HG02763 (cell line): ENCODE data around the gene SWT1.
"Not testable (repeated sequence)": the region's sequence is repeated elsewhere in the genome, so short reads cannot be mapped to it uniquely, and the experiment has no call there.

Source experiments
- ATAC-seq: cut with Tn5 transposase; IDR thresholded peaks from one replicate; pipeline ENCODE4 v1.9.1; 2021; ENCODE audit warnings: mild to moderate bottlenecking, moderate library complexity; ENCODE audit not compliant: unreplicated experiment

SWT1 gene

GRCh38 chr1:185170291-185170848 lies 13.4 kb downstream of the SWT1 start:
- peak; percentile 86 for ATAC-seq

- no peak for ATAC-seq
Observed at GRCh38 chr1:185193756-185194155, 36.8 kb downstream of the SWT1 start.

DNA sequence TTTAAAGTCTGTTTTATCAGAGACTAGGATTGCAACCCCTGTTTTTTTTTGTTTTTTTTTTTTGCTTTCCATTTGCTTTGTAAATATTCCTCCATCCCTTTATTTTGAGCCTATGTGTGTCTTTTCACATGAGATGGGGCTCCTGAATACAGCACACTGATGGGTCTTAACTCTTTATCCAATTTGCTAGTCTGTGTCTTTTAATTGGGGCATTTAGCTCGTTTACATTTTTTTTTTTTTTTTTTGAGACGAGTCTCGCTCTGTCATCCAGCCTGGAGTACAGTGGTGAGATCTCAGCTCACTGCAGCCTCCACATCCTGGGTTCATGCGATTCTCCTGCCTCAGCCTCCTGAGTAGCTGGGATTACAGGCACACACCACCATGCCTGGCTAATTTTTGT lies 41.7 kb downstream of the SWT1 start:
- ATAC-seq = not testable (repeated sequence)

- ATAC-seq = no peak
Observed at GRCh38 chr1:185200889-185201288, 43.9 kb downstream of the SWT1 start.

DNA sequence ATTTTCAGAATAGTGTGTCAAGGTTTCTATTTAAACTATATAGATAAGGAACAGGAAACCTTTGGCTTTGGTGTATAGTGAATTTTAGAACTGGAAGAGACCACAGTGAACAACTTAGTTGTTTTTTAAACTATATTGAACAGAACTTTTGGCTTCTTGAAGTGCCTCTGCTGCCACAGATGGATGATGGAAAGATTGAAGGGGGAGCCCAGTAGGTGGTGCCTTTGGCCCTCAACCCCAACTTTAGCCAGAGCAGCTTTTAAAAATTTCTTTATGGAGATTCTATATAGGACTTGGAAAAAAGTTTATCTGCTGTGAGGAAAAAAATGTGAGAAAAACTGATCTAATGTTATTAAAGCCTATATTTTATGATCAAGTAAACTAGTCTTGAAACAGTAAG lies 50.2 kb downstream of the SWT1 start:
- no peak for ATAC-seq

DNA sequence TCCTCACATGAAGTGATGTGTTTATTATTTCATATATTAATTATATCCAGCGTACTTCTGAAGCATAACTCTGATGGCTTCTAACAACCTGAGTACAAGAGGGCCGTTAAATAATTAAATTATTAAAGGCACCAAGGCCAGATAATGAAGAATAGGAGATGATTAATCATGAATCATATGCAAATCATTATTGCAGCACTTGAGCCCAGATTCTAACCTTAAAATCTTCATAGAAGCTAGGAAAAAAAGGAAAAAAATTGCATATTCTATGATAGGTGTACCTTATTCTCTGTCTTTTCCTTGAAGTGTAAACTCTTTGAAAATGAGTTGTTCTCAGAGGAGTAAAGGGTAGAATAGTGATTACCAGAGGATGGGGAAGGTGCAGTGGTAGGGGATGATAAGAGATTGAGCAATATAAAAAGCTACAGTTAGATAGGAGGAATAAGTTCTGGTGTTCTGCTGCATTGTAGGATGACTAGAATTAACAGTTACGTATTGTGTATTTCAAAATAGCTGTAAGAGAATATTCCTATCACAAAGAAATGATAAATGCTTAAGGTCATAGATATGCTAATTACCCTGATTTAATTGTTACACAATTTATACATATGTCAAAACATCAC lies 51.1 kb downstream of the SWT1 start:
- ATAC-seq = no peak

DNA sequence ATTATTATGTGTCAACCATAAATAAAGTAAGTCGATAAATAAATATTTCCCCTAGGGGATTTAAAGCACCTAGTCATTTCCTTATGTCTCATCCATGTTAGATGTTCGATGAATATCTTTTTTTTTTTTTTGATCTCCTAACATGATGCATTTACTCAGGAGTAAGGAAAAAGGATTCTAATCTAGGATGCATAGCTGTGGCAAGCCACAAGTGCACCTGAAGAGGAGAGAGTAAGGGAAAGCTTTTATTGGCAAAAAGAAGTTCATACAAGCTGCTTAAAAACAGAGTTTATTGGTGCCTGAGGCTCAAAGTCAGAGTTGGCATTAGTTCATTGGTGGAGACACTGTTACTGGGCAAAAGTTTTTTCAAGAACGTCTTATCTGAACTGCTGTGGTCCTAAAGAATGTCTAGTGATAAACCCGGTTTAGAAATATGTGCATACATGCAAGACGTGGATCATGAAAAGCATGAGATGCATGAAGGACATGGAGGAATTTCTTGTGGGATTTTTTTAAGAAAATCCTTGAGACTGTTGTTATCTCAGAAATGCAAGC lies 51.7 kb downstream of the SWT1 start:
- no peak for ATAC-seq

DNA sequence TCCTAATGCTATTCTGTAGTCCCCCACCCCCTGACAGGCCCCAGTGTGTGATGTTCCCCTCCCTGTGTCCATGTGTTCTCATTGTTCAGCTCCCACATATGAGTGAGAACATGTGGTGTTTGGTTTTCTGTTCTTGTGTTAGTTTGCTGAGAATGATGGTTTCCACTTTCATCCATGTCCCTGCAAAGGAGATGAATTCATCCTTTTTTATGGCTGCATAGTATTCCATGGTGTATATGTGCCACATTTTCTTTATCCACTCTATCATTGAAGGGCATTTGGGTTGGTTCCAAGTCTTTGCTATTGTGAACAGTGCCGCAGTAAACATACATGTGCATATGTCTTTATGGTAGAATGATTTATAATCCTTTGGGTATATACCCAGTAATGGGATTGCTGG lies 52.4 kb downstream of the SWT1 start:
- not testable (repeated sequence) for ATAC-seq

DNA sequence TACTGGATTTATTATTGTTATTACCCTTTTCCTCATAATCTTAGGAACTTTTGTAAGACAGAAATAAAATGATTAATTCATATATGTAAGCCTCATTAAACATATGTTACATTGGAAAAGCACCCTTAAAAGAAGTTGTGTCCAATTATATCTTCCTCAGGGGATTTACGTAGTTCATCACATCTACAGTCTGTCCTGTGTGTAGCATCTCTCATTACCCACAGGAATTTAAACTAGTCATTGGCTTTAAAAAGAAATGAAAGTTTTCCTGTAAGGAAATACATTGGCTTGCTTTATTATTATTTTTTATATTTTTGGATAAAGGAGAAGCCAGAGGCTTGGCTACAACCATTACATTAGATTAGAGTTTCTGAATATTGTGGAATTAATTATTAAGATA lies 56.1 kb downstream of the SWT1 start:
- ATAC-seq = no peak

- ATAC-seq = no peak
Observed at GRCh38 chr1:185215911-185216310, 58.9 kb downstream of the SWT1 start.

GRCh38 chr1:185224132-185224531 lies 67.2 kb downstream of the SWT1 start:
- no peak for ATAC-seq

DNA sequence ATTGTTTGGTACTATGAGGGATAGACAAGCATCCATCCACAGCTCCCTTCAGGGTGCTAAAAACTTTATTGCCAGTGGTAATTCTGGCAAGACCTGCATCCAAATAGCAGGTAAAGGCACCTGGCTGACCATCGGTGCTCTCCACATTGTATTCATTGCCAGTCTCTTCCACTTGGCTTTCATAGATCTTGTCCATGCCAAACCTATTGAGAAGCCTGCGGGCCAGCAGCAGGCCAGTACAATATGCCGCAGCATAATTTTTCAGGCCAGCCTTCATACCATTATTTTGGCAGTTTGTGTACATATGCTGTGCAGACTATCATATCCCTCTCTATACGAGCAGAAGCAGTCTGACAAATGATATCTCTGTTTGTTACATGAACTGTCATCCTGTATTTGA lies 70.2 kb downstream of the SWT1 start:
- ATAC-seq = no peak

- no peak for ATAC-seq
Observed at GRCh38 chr1:185228979-185229378, 72.0 kb downstream of the SWT1 start.

DNA sequence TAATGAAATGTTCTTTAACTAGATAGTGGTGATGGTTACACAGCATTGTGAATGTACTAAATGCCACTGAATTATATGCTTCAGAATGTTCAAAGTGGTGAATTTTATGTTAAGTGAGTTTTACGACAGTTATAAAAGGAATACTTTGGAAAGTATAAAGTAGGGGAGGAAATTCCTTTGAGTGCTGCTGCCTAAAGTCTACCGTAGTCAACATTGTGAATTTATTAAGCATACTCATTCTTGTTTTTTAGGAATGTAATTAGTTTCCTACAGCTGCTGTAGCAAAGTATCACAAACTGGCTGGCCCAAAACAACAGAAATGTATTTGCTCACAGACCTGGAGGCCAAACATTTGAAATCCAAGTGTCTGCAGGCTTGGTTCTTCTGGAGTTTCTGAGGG lies 73.0 kb downstream of the SWT1 start:
- no peak for ATAC-seq

DNA sequence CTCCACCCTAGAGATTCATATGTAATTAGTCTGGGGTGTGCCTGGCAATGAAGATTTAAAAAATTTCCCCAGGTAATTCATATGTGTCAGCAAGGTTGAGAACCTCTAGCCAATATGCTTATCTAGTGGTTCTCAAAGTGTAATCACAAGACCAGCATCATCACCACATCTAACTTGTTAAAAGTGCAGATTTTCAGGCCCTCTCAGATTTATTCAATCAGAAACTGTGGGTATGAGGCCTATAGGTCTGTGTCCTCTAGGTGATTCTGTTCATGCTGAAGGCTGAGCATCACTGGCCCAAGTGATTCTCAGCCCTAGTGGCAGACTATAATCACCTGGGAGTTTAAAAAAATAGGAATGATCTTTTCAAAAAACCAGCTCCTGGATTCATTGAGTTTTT lies 75.9 kb downstream of the SWT1 start:
- ATAC-seq = no peak

GRCh38 chr1:185234183-185234582 lies 77.2 kb downstream of the SWT1 start:
- ATAC-seq = not testable (repeated sequence)

DNA sequence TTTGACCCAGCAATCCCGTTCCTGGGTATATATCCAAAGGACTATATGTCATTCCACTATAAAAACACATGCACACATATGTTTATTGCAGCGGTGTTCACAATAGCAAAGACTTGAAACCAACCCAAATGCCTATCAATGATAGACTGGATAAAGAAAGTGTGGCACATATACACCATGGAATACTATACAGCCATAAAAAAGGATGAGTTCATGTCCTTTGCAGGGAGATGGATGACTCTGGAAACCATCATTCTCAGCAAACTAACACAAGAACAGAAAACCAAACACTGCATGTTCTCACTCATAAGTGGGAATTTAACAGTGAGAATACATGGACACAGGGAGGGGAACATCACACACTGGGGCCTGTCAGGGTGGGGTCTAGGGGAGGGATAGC lies 80.2 kb downstream of the SWT1 start:
- not testable (repeated sequence) for ATAC-seq

DNA sequence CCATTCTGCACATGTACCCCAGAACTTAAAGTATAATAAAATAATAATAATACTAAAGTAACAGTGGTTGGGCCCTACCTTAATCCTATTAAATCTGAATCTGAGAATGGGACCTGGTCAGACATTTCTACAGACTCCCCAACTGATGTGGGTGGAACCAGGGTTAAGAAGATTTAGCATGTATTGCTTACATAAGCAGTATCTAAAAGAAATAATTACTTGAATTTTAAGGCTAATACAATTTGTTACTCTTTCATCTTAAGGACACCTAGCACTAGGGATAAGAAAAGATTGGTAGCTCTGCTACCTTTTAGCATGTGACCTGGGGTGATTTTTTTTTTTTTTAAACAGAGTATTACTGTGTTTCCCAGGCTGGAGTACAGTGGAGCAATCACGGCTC lies 80.7 kb downstream of the SWT1 start:
- ATAC-seq = no peak

DNA sequence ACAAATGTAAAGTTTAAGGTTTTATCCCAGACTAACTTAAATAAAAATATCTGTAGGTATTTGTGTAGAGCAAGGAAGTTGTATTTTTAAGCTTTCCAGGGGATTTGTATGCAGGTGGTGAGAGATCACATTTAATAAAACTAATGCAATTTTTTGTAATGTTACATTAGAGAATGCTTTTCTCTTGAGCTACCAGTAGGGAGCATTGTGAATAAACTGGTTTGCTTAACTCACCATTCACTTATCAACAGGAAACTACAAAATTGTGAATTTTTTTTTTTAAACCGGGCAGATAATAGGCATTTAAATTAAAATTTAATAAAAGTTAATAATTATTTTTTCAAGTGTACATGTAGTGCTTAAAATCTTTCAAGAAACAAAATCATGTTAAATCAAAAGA lies 81.5 kb downstream of the SWT1 start:
- ATAC-seq = no peak

GRCh38 chr1:185239861-185240260 lies 82.9 kb downstream of the SWT1 start:
- no peak for ATAC-seq

GRCh38 chr1:185241127-185241526 lies 84.2 kb downstream of the SWT1 start:
- ATAC-seq = no peak

- ATAC-seq = no peak
Observed at GRCh38 chr1:185244015-185244747, 87.2 kb downstream of the SWT1 start.
